ENCODE results near the gene USP33.

- TF ChIP-seq CTCF (IDR thresholded peaks at IDR 0.05) = no peak
- no peak for TF ChIP-seq POLR2A (IDR thresholded peaks at IDR 0.05)
Observed at GRCh38 chr1:77718181-77718580, 41.5 kb downstream of the USP33 start.
